B cell (primary cell): ENCODE results near the gene NODAL.

Experiments used
- EZH2 ChIP-seq: IDR thresholded peaks from 2 replicates; pipeline ENCODE4 v1.6.1; 2012; ENCODE audit warnings: borderline replicate concordance, low read depth, mild to moderate bottlenecking, moderate library complexity, low read length; ENCODE audit not compliant: insufficient read depth, poor library complexity, severe bottlenecking
- TF ChIP-seq, protein P1 (sequence below): fragments of 200-600 bp; IDR thresholded peaks from one replicate; pipeline ENCODE4 v1.8.0; 2022; ENCODE audit warnings: antibody characterized with exemption, mild to moderate bottlenecking

DNA sequence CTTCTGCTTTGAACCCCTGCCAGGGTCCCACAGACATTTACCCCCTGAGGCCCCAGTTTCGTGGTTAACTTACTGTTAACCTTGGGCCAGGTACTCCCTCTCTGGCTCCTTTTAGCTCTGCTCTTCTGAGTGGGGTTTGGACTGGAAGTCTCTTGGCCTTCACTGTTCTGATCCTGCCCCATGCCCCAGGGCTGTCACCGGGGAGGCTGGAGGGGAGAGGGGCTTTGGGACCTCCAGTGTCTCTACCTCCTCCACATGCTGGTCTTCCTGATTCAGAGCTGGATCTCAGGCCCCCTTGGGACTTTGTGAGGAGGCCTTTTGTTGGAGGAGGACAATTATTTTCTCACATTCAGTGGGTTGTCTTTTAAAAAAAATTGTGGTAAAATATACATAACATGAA is 24.4 kb upstream of the NODAL start:
- no peak for TF ChIP-seq EZH2
- TF ChIP-seq, protein P1, sequence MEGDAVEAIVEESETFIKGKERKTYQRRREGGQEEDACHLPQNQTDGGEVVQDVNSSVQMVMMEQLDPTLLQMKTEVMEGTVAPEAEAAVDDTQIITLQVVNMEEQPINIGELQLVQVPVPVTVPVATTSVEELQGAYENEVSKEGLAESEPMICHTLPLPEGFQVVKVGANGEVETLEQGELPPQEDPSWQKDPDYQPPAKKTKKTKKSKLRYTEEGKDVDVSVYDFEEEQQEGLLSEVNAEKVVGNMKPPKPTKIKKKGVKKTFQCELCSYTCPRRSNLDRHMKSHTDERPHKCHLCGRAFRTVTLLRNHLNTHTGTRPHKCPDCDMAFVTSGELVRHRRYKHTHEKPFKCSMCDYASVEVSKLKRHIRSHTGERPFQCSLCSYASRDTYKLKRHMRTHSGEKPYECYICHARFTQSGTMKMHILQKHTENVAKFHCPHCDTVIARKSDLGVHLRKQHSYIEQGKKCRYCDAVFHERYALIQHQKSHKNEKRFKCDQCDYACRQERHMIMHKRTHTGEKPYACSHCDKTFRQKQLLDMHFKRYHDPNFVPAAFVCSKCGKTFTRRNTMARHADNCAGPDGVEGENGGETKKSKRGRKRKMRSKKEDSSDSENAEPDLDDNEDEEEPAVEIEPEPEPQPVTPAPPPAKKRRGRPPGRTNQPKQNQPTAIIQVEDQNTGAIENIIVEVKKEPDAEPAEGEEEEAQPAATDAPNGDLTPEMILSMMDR = no peak
